ENCODE results near the gene ANXA5.
"Not testable (repeated sequence)": the region's sequence is repeated elsewhere in the genome, so short reads cannot be mapped to it uniquely, and the experiment has no call there.

Gene ANXA5

GRCh38 chr4:121696581-121697461 is at the start of gene ANXA5:
TSS of gene ANXA5 (minus strand) at chr4:121696980. CDS start at chr4:121696589, 391 bp downstream.
- peak; percentile 85 for DNase-seq (ENCODE audit: low spot score)

- DNase-seq (ENCODE audit: low spot score): no peak
Measured at GRCh38 chr4:121742794-121743193, 46.0 kb upstream of the ANXA5 start.

- no peak for DNase-seq (ENCODE audit: low spot score)
Measured at GRCh38 chr4:121741751-121742150, 45.0 kb upstream of the ANXA5 start.

GRCh38 chr4:121740796-121741409 is 44.1 kb upstream of the ANXA5 start:
- no peak for DNase-seq (ENCODE audit: low spot score)

- DNase-seq (ENCODE audit: low spot score): no peak
Measured at GRCh38 chr4:121739575-121739974, 42.8 kb upstream of the ANXA5 start.

- no peak for DNase-seq (ENCODE audit: low spot score)
Measured at GRCh38 chr4:121738780-121739535, 42.2 kb upstream of the ANXA5 start.

GRCh38 chr4:121737846-121738554 is 41.2 kb upstream of the ANXA5 start:
- no peak for DNase-seq (ENCODE audit: low spot score)

GRCh38 chr4:121736735-121737351 is 40.1 kb upstream of the ANXA5 start:
- peak; percentile 11 for DNase-seq (ENCODE audit: low spot score)

GRCh38 chr4:121734571-121734970 is 37.8 kb upstream of the ANXA5 start:
- DNase-seq (ENCODE audit: low spot score): no peak

GRCh38 chr4:121733942-121734341 is 37.2 kb upstream of the ANXA5 start:
- DNase-seq (ENCODE audit: low spot score): no peak

GRCh38 chr4:121729753-121730152 is 33.0 kb upstream of the ANXA5 start:
- not testable (repeated sequence) for DNase-seq (ENCODE audit: low spot score)

GRCh38 chr4:121728798-121729226 is 32.0 kb upstream of the ANXA5 start:
- no peak for DNase-seq (ENCODE audit: low spot score)

GRCh38 chr4:121728066-121728465 is 31.3 kb upstream of the ANXA5 start:
- DNase-seq (ENCODE audit: low spot score): no peak

GRCh38 chr4:121726642-121727268 is 30.0 kb upstream of the ANXA5 start:
- peak; percentile 40 for DNase-seq (ENCODE audit: low spot score)

- DNase-seq (ENCODE audit: low spot score): no peak
Measured at GRCh38 chr4:121724671-121725070, 27.9 kb upstream of the ANXA5 start.

GRCh38 chr4:121721700-121722099 is 24.9 kb upstream of the ANXA5 start:
- no peak for DNase-seq (ENCODE audit: low spot score)

GRCh38 chr4:121720109-121720508 is 23.3 kb upstream of the ANXA5 start:
- DNase-seq (ENCODE audit: low spot score): no peak

- no peak for DNase-seq (ENCODE audit: low spot score)
Measured at GRCh38 chr4:121717680-121718237, 21.0 kb upstream of the ANXA5 start.

- DNase-seq (ENCODE audit: low spot score): no peak
Measured at GRCh38 chr4:121714548-121714947, 17.8 kb upstream of the ANXA5 start.

- DNase-seq (ENCODE audit: low spot score): no peak
Measured at GRCh38 chr4:121712783-121713182, 16.0 kb upstream of the ANXA5 start.

Data from globus pallidus (tissue), 1 donor.